Measurements from ENCODE around the gene CD96. TPM values are rescaled to one million over a fixed set of nuclear protein-coding genes. Genes with fewer than 3 reads are reported as not detected.
A peak's percentile ranks its signal among the peaks of the same experiment; 100 is the strongest.

Gene CD96
- polyA plus RNA-seq, 1 experiment = 0.12 TPM

GRCh38 chr3:111688190-111688800, 146.3 kb downstream of the CD96 start:
- Histone ChIP-seq H3K27me3 (ENCODE audit: control insufficient read depth, insufficient read depth, low read length) (peaks cover 2% of the 10 kb centered on the region), H3K9me3 (ENCODE audit: control insufficient read depth, insufficient read depth, low read length) (no peaks in the 10 kb centered on the region), H3K27ac (ENCODE audit: low read depth, low read length) (no peak overlapping the region), H3K4me3 (ENCODE audit: low read depth, low read length) (no peak overlapping the region)
- ChIA-PET CTCF (interaction anchor here (0.6 to 7.4 kb wide), 4 partner anchors 19 to 162 kb away, joined by 3 to 182 read pairs (median 4); no protein-coding TSS in a partner anchor), POLR2A (no interaction called here)
- no peak for DNase-seq (ENCODE audit: low read depth, low spot score)
- TF ChIP-seq CTCF (IDR thresholded peaks at IDR 0.05; ENCODE audit: low read depth, low read length) = no peak

GRCh38 chr3:111690242-111690641, 148.2 kb downstream of the CD96 start:
- DNase-seq (ENCODE audit: low read depth, low spot score) = no peak
- H3K9me3 ChIP-seq (ENCODE audit: control insufficient read depth, insufficient read depth, low read length) = no peaks in the 10 kb centered on the region
- TF ChIP-seq CTCF (IDR thresholded peaks at IDR 0.05; ENCODE audit: low read depth, low read length) = no peak
- peaks cover 2% of the 10 kb centered on the region for H3K27me3 ChIP-seq (ENCODE audit: control insufficient read depth, insufficient read depth, low read length)
- ChIA-PET CTCF (interaction anchor here (0.8 to 7.4 kb wide), 10 partner anchors 9 to 413 kb away, joined by 4 to 182 read pairs (median 12); partner anchors contain the start of gene ZBED2), POLR2A (no interaction called here)
- no peak overlapping the region for H3K27ac ChIP-seq (ENCODE audit: low read depth, low read length)
- H3K4me3 ChIP-seq (ENCODE audit: low read depth, low read length) = no peak overlapping the region

DNA sequence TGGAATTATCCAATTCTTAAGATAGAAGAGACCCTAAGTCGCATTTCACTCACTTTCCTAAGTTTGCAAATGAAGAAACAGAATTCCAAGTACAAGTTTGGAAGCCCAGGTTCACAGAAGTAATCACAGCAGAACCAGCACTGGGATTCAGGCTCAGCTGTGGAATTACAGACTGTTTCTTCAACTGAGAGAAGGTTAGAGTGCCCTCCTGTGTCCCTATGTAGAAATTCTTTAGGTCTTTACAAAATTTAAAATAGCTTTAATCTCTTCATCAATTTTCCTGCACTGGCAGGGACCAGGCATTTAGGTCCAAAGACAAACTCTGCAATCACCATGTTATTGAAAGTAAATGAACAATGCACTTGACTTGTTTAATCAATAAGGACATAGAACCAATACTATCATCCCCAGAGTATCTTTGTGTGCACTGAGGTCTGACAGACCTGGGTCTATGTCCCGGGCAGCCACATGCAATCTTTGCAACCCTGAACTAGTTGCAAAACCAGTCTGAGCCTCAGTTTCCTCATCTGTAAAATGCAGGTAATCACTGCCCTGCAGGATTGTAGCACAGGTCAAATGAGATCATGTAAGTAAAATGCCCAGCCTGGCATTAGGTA, 149.4 kb downstream of the CD96 start:
- peak; percentile 61 for TF ChIP-seq CTCF (IDR thresholded peaks at IDR 0.05; ENCODE audit: low read depth, low read length)
- Histone ChIP-seq H3K27me3 (ENCODE audit: control insufficient read depth, insufficient read depth, low read length) (peaks cover 2% of the 10 kb centered on the region), H3K4me3 (ENCODE audit: low read depth, low read length) (no peak overlapping the region), H3K9me3 (ENCODE audit: control insufficient read depth, insufficient read depth, low read length) (no peaks in the 10 kb centered on the region), H3K27ac (ENCODE audit: low read depth, low read length) (no peak overlapping the region)
- ChIA-PET POLR2A (no interaction called here), CTCF (interaction anchor here (0.7 to 7.4 kb wide), 31 partner anchors 9 to 414 kb away, joined by 3 to 182 read pairs (median 4); partner anchors contain the start of genes ABHD10 and ZBED2)
- no peak for DNase-seq (ENCODE audit: low read depth, low spot score)

DNA sequence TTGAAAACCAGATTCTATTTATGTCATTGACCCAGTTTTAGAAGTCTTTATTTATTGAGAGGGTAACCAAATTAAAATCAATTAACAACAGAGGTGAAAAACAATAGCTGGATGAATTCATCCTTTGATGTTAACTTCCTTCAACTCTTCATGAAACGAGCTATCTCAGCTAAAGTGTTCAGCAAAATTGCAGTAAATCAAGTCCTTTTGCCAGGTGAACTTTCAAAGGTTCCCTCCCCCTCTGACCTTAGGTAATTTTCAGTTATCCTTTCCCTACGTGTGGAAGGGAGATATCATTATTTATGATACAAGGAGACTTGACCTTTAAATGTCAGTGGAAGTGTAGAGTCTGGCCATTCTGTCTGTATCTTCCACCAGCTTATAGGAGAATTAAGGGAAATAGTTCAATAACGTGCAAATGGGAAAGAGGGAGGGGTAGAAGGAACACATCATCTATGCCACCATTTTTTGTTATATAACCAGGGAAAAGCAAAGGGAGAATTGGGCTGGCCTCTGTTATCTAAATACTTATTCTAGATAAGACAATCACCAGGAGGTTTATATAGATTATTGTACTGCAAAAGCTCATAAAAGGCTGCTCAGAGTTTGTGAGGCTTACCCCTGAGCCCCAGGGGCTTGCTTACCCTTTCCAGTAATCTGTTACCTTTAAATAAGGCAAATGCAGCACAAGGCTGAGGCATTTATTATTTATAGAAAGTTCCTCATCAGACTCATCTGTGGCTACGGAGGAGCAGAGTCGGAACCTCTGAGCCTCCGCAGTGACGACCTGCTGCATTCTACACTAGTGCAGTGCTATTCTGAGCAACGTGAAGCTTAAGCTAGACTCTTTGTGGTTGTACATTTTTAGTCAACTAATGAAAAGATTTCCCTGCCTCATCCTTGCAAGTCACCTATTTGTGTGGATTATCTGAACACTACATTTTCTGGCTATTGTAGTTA, 150.9 kb downstream of the CD96 start:
- Histone ChIP-seq H3K4me3 (ENCODE audit: low read depth, low read length) (no peak overlapping the region), H3K27me3 (ENCODE audit: control insufficient read depth, insufficient read depth, low read length) (no peaks in the 10 kb centered on the region), H3K9me3 (ENCODE audit: control insufficient read depth, insufficient read depth, low read length) (no peaks in the 10 kb centered on the region), H3K27ac (ENCODE audit: low read depth, low read length) (no peak overlapping the region)
- ChIA-PET CTCF (interaction anchor here (1.2 to 7.4 kb wide), 8 partner anchors 23 to 378 kb away, joined by 3 to 182 read pairs (median 14); partner anchors contain the start of gene ZBED2), POLR2A (no interaction called here)
- no peak for TF ChIP-seq CTCF (IDR thresholded peaks at IDR 0.05; ENCODE audit: low read depth, low read length)
- no peak for DNase-seq (ENCODE audit: low read depth, low spot score)
